Liver (tissue), 3 donors: ENCODE measurements around the gene CNTN2.

Experiments used
- GABPA ChIP-seq, 2 donors: IDR thresholded peaks in 1 of 2; conservative IDR thresholded peaks in 1 of 2; 2 replicates each; pipeline ENCODE4 v1.6.1; 2016; ENCODE audit warnings: antibody characterized with exemption in 2 of 2, mild to moderate bottlenecking in 1 of 2, moderate library complexity in 1 of 2
- TAF1 ChIP-seq: conservative IDR thresholded peaks from 2 replicates; pipeline ENCODE4 v1.6.1; 2016; ENCODE audit warnings: antibody characterized with exemption, mild to moderate bottlenecking
- YY1 ChIP-seq: IDR thresholded peaks from 2 replicates; pipeline ENCODE4 v1.6.1; 2016; ENCODE audit warnings: antibody characterized with exemption, mild to moderate bottlenecking
- TF ChIP-seq, protein P1 (sequence below): fragments of 150-350 bp; IDR thresholded peaks from 2 replicates; pipeline ENCODE4 v1.5.1; 2017; ENCODE audit warnings: improper control_type of control experiment, low read depth, low read length; ENCODE audit not compliant: missing input control
- TF ChIP-seq, protein P2 (sequence below): IDR thresholded peaks from 2 replicates; pipeline ENCODE4 v1.6.1; 2016; ENCODE audit warnings: antibody characterized with exemption
- TF ChIP-seq, protein P3 (sequence below): IDR thresholded peaks from 2 replicates; pipeline ENCODE4 v1.6.1; 2016; ENCODE audit warnings: antibody characterized with exemption
- donor health status: healthy.
- donor health status: healthy.

DNA sequence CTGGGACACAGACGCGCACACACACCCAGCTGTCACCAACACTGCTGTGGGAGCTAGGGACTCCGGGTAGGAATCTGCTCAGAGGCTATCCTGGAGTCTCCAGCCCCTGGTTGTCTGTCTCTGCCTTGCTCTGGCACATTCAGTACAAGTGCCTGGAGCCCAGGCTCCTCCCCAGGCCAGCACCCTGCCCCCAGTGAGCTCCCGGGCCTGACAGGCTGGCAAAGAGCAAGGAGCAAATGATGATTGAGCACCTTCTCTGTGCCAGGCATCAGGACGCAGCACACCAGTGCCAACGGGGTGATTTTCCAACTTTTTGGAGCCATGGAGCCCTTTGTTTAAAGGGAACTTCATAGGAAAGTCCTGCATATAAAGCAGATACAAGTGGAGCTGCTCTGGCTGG lies 6.5 kb downstream of the CNTN2 start:
- TF ChIP-seq, protein P1, sequence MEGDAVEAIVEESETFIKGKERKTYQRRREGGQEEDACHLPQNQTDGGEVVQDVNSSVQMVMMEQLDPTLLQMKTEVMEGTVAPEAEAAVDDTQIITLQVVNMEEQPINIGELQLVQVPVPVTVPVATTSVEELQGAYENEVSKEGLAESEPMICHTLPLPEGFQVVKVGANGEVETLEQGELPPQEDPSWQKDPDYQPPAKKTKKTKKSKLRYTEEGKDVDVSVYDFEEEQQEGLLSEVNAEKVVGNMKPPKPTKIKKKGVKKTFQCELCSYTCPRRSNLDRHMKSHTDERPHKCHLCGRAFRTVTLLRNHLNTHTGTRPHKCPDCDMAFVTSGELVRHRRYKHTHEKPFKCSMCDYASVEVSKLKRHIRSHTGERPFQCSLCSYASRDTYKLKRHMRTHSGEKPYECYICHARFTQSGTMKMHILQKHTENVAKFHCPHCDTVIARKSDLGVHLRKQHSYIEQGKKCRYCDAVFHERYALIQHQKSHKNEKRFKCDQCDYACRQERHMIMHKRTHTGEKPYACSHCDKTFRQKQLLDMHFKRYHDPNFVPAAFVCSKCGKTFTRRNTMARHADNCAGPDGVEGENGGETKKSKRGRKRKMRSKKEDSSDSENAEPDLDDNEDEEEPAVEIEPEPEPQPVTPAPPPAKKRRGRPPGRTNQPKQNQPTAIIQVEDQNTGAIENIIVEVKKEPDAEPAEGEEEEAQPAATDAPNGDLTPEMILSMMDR, result no peak
- TF ChIP-seq YY1 (no peak), TAF1 (no peak), GABPA (IDR thresholded peaks at IDR 0.05 in 1 of 2, conservative IDR thresholded peaks at IDR 0.05 in 1 of 2) (no peak)
- TF ChIP-seq, protein P2, sequence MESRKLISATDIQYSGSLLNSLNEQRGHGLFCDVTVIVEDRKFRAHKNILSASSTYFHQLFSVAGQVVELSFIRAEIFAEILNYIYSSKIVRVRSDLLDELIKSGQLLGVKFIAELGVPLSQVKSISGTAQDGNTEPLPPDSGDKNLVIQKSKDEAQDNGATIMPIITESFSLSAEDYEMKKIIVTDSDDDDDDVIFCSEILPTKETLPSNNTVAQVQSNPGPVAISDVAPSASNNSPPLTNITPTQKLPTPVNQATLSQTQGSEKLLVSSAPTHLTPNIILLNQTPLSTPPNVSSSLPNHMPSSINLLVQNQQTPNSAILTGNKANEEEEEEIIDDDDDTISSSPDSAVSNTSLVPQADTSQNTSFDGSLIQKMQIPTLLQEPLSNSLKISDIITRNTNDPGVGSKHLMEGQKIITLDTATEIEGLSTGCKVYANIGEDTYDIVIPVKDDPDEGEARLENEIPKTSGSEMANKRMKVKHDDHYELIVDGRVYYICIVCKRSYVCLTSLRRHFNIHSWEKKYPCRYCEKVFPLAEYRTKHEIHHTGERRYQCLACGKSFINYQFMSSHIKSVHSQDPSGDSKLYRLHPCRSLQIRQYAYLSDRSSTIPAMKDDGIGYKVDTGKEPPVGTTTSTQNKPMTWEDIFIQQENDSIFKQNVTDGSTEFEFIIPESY, result no peak
- TF ChIP-seq, protein P3, sequence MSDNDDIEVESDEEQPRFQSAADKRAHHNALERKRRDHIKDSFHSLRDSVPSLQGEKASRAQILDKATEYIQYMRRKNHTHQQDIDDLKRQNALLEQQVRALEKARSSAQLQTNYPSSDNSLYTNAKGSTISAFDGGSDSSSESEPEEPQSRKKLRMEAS, result no peak
